NOMO-1 (cell line): Measurements from ENCODE around the gene HLA-DMB.

ENCODE experiments used
- DNase-seq, 2 experiments: peaks; one replicate each; lab custom pipeline; 2025; ENCODE audit not compliant: unreplicated experiment in 2 of 2; lab: John Stamatoyannopoulos, UW

Gene HLA-DMB

DNA sequence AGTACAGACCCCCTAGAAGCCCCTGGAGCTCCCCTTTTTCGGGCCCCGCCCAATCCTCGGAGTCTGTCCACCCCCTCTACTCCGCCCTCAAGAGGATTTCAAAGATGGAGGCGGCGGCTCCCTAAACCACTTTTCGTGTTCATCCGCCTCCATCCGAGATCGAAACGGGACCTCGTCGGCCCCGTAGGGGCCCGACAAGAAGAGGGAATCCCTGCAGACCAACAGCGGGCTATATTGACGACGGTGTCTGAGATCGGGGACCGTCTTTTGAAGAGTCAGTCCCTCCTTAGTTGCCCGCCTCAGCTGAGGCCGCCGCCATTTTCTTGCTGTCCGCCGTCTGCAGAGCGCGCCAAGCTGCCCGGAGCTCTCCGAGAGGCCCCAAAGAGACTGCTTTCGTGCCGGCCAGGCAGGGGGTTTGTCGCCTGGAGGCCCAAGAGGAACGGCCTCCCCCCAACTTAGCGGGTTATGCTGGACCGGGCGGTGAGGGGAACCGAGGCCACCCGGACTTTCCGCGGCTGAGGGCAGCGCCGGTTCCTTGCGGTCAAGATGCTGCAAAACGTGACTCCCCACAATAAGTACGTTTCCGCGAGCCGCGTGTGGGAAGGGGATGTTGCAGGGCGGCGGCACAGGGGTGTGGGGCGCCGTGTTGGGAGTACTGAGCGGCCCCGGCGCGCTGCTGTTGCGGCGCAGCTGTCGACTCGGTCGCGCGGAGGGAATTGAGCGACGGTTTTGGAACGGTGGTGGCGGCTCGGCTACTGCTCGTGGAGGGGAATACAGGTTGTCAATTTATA, 31.7 kb upstream of the HLA-DMB start:
- DNase-seq, result peak; percentile 79 to 90

DNA sequence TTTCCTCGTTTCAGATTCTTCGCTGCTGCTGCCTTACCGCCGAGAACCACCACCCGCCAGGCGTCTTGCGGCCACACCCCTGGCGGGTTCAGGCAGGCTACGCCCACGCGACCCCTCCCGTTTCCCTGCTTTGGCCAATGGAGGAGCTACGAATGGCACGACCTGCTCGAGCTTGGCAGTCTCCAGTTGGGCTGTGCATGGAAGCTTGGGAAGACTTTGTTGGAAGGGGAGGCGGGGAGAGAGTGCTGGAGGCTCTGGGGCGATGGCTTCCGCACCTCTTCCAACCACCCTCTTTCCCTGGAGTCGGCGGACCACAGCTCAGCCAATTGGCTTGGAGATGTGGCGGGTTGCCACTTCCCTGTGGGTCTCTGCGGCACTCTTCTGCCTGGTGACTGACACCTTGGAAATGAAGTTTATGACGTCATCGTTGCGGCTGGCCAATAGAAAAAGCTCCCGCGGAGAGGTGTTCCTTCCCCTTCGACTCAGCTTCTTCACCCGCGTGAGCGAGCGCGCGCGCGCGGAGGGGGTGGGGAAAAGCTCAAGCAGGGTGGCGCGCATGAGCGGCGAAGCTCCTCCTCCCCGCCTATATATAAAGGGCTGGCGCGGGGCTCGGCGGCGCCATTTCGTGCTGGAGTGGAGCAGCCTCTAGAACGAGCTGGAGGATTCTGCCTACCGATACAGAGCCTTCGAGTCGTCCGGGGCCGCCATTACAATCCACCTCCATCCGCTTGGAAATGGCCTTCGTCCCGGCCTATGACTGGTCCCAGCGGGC, 30.9 kb upstream of the HLA-DMB start:
- DNase-seq, result peak; percentile 99

- no peak for DNase-seq
These were observed 30.4 kb upstream of the HLA-DMB start for GRCh38 chr6:32971242-32971580.

GRCh38 chr6:32970413-32971241, 29.8 kb upstream of the HLA-DMB start:
- DNase-seq, result peak; percentile 75 to 77

DNA sequence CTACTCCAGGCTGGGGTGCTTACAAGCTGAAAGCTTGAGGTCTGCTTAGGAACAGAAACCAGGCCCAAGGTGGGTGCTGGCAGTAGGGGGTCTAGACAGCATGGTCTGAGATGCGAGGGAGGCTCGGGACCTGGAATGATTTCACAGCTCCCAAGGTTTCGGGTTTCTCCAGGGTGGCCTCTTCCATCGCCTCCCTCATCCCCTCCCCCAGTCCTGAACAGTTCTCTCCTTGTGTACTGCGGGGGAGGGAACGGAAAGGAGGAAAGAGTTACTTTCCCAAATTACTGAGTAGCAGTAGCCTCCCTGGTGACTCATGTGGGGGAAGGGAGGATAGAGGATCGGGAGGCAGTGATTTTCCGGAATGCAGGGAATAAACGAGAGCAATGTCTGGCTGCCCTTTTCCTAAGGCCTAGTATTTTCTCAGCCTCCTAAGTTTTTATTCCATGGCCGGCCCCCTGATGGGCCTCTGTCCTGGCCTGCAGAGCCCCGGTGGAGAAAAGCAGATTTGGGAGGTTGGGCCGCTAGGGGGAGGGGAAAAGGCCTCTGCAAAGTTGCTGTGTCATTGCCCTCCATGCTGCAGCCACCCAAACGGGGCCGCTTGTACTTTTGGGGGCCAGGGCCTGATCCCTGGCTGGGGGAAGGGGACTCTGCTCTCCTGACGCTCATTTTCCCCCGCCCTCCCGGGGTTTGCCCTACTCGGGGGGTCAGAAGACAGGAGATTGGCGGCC, 29.0 kb upstream of the HLA-DMB start:
- peak; percentile 85 to 87 for DNase-seq

DNA sequence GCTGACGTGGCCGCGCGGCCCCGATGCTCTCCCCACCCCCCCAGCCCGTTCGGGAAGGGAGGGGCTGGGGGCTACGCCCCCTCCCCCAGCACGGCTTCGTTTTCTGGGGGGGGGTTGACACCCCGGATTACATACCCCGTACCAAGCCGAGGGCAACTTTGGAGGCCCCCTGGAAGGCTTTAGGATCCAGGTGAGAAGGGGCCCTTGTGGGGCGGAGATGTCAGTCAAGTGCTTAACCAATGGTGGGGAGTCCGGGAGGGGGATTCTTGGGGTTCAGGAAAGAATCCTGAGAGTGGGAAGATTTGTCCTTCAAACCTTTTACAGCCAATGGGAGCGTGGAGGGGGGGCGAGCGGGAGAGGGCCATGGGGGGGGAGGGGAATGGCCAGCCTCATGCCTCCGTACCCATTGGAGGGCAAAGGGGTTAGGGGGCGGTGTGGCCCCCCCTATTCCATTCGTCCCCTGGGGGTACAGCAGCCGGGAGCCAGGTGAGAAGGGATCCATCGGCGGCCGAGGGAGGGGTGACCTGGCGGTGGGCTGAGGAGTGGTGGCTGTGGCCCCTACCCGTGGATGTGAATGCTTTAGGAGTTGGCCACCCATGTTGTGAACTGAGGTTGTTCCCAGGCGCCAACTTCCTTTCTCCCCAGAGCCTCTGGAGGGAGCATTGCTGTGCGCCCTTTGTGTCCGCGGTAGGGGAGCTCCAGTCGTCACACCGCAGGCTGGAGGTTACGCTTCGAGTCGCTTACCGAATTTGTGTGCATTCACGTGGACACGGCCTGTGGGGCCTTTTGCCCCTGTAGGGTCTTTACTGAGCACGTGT, 28.2 kb upstream of the HLA-DMB start:
- DNase-seq, result peak; percentile 76 to 83

- peak; percentile 87 to 97 for DNase-seq
These were observed 27.5 kb upstream of the HLA-DMB start, which contains the start of gene BRD2 for GRCh38 chr6:32968093-32968866. Gene BRD2 (plus strand): TSS chr6:32968594. CDS start chr6:32972899, 4,305 bp downstream.

- DNase-seq, result peak; percentile 53 to 62
These were observed 26.6 kb upstream of the HLA-DMB start for GRCh38 chr6:32967151-32968091.

- no peak for DNase-seq
These were observed 23.9 kb upstream of the HLA-DMB start for GRCh38 chr6:32964776-32965175.

DNA sequence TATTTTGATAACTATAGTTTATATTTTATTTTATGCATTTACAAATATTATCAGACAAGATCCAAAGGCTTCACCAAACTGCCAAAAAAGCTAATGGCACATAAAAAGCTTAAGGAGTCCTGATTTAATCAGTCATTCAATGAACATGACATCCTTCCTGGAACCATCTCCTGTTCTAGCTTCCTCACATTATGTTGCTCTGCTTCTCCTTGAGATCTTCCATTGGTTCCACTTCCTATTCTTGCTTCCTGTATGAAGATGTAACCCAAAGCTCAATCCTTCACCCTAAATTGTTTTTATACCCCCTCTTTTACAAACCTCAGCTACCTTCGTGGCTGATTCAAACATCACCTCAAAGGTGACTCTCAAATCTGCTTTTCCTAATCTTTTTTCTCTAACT, 23.0 kb upstream of the HLA-DMB start:
- DNase-seq, result no peak

- DNase-seq, result no peak
These were observed 21.5 kb upstream of the HLA-DMB start for GRCh38 chr6:32962213-32962826.

- no peak for DNase-seq
These were observed 19.7 kb upstream of the HLA-DMB start for GRCh38 chr6:32960563-32960962.

- DNase-seq, result no peak
These were observed 15.3 kb upstream of the HLA-DMB start for GRCh38 chr6:32956176-32956575.

DNA sequence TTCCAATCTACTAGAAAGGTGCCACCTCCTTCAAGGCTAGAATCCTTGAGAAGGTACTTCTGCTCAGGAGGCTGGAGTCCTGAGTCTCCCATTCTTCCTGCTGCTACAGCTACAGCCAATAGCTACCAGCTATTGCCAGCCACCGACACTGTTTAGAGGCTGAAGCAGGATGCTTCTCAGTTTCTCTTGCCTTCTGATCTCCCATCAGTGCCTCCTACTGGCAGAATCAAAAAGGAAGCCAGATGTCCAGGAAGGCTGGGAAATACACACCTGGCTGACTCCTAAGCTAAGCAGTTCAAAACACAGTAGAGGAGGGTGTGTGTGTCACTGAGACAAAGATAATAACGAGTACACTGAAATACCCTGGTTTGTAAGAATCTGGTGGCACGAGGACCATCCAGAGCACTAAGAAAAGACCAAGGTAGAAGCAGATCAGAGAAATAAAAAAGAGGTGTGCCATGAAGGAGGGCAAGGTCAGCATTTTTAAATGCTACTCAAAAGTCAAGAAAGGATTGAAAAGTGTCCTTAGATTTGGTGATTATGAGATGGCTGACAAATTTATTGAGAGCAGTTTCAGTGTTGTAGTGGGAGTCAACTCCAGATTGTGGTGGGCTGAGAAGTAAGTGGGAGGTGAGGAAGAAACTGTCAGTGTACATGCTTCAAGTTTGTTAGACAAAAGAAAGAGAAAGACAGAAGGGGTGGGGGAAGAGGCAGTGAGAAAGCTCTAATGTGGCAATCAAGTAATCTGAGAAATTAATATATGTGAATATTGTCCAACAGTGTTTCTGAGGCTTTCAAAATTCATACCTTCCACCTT, 14.4 kb upstream of the HLA-DMB start:
- DNase-seq, result no peak

GRCh38 chr6:32954267-32954666, 13.4 kb upstream of the HLA-DMB start:
- DNase-seq, result no peak

- DNase-seq, result no peak
These were observed 12.9 kb upstream of the HLA-DMB start for GRCh38 chr6:32953775-32954174.
